HCT116 (cell line): ENCODE results near the gene RNU5B-1.

Experiments
- ATF3 ChIP-seq: IDR thresholded peaks from 2 replicates; pipeline ENCODE4 v1.6.1; 2012
- CTCF ChIP-seq, 3 experiments: fragments of 200-600 bp in 1 of 3; sonication (generic) in 1 of 3; IDR thresholded peaks in 2 of 3; conservative IDR thresholded peaks in 1 of 3; 2 replicates each; pipeline ENCODE4 v1.5.1; 2012 to 2017; ENCODE audit warnings: low read depth in 2 of 3, low read length in 2 of 3, antibody characterized with exemption in 1 of 3, borderline replicate concordance in 1 of 3, control low read depth in 1 of 3, mild to moderate bottlenecking in 1 of 3, mixed read lengths in 1 of 3, mixed run types in 1 of 3, moderate library complexity in 1 of 3; ENCODE audit not compliant: insufficient read depth in 1 of 3
- ELF1 ChIP-seq: IDR thresholded peaks from 2 replicates; pipeline ENCODE4 v1.6.1; 2012; ENCODE audit warnings: low read depth, borderline replicate concordance
- EZH2 ChIP-seq: fragments of 200-600 bp; sonication (generic); IDR thresholded peaks from 2 replicates; pipeline ENCODE4 v1.6.1; 2017; ENCODE audit warnings: antibody characterized with exemption, mixed run types
- EZH2phosphoT487 ChIP-seq: fragments of 200-600 bp; IDR thresholded peaks from 2 replicates; pipeline ENCODE4 v1.6.1; 2018; ENCODE audit warnings: antibody characterized with exemption, borderline replicate concordance
- MAX ChIP-seq: IDR thresholded peaks from 2 replicates; pipeline ENCODE4 v1.6.1; 2012
- SP1 ChIP-seq: IDR thresholded peaks from 2 replicates; pipeline ENCODE4 v1.6.1; 2012; ENCODE audit warnings: low read depth

GRCh38 chr15:65259367-65259797 lies 45.1 kb upstream of the RNU5B-1 start:
- TF ChIP-seq CTCF (IDR thresholded peaks at IDR 0.05 in 2 of 3, conservative IDR thresholded peaks at IDR 0.05 in 1 of 3; ENCODE audit: borderline replicate concordance in 1 of 3, insufficient read depth in 1 of 3, low read depth in 2 of 3, low read length in 2 of 3), result no peak
- TF ChIP-seq ATF3, result no peak
- TF ChIP-seq MAX, result no peak
- TF ChIP-seq EZH2, result no peak
- TF ChIP-seq ELF1, result no peak
- no peak for TF ChIP-seq SP1
- TF ChIP-seq EZH2phosphoT487, result no peak
